ENCODE data around the gene C2CD3. TPM values are rescaled to one million over a fixed set of nuclear protein-coding genes. Genes with fewer than 3 reads are reported as not detected.

C2CD3 gene
- total and polyA plus RNA-seq, 10 of the 15 experiments (the other 5 are each of a cell fraction or from before 2014, with no cell fraction given): 2.3 to 24.0 (median 16.3) TPM

GRCh38 chr11:74195828-74196227 is 25.0 kb upstream of the C2CD3 start:
- no peak for ATAC-seq
- Histone ChIP-seq H3K27me3 (replicated peaks in 1 of 2; ENCODE audit: control insufficient read depth in 2 of 2, insufficient read depth in 2 of 2, low read length in 1 of 2) (no peaks in the 10 kb centered on the region), H3K9ac (ENCODE audit: control insufficient read depth, insufficient read depth, low read length) (no peak overlapping the region), H3K4me2 (ENCODE audit: control insufficient read depth, insufficient read depth) (no peak overlapping the region), H2AFZ (ENCODE audit: control insufficient read depth, low read depth, low read length) (no peak overlapping the region), H3K4me1 (ENCODE audit: control insufficient read depth, insufficient read depth, low read length) (no peaks in the 10 kb centered on the region), H3K27ac (ENCODE audit: control insufficient read depth, insufficient read depth) (no peak overlapping the region), H4K20me1 (ENCODE audit: control insufficient read depth, insufficient read depth) (no peaks in the 10 kb centered on the region), H3K4me3 (no peak overlapping the region), H3K79me2 (ENCODE audit: control insufficient read depth, insufficient read depth, low read length) (no peaks in the 10 kb centered on the region; the same call in none of the 2 replicates), H3K9me3 (replicated peaks; ENCODE audit: control insufficient read depth, insufficient read depth, low read length) (peaks cover 8% of the 10 kb centered on the region), H3K36me3 (ENCODE audit: control insufficient read depth in 2 of 2, insufficient read depth in 2 of 2, low read length in 1 of 2) (peaks cover 0 to 7% of the 10 kb centered on the region in 2 experiments; a peak in 1 of 4 replicates)
- FAIRE-seq: no peak
- POLR2A ChIA-PET: no interaction called here
- DNase-seq (ENCODE audit: low read depth, low spot score): no peak
- no TSS peak for BruUV-seq (replicated peaks)
- in situ Hi-C loops (cut with MboI): no loop called here
- CTCF ChIA-PET: interaction anchor here (1.4 kb wide), 1 partner anchor 10 kb away, joined by 5 read pairs; no protein-coding TSS in a partner anchor
- RAD21 ChIA-PET (ENCODE audit: unreplicated experiment): no interaction called here
- TF ChIP-seq E2F8 (IDR thresholded peaks at IDR 0.05; ENCODE audit: low read depth, partially characterized antibody) (no peak), ZNF622 (IDR thresholded peaks at IDR 0.05) (no peak), NR2C2 (IDR thresholded peaks at IDR 0.05; ENCODE audit: borderline replicate concordance, control insufficient read depth, insufficient read length, low read depth) (no peak), ZNF217 (IDR thresholded peaks at IDR 0.05) (no peak), IRF3 (IDR thresholded peaks at IDR 0.05) (no peak), IKZF2 (IDR thresholded peaks at IDR 0.05) (no peak)
- TF ChIP-seq, protein P1, sequence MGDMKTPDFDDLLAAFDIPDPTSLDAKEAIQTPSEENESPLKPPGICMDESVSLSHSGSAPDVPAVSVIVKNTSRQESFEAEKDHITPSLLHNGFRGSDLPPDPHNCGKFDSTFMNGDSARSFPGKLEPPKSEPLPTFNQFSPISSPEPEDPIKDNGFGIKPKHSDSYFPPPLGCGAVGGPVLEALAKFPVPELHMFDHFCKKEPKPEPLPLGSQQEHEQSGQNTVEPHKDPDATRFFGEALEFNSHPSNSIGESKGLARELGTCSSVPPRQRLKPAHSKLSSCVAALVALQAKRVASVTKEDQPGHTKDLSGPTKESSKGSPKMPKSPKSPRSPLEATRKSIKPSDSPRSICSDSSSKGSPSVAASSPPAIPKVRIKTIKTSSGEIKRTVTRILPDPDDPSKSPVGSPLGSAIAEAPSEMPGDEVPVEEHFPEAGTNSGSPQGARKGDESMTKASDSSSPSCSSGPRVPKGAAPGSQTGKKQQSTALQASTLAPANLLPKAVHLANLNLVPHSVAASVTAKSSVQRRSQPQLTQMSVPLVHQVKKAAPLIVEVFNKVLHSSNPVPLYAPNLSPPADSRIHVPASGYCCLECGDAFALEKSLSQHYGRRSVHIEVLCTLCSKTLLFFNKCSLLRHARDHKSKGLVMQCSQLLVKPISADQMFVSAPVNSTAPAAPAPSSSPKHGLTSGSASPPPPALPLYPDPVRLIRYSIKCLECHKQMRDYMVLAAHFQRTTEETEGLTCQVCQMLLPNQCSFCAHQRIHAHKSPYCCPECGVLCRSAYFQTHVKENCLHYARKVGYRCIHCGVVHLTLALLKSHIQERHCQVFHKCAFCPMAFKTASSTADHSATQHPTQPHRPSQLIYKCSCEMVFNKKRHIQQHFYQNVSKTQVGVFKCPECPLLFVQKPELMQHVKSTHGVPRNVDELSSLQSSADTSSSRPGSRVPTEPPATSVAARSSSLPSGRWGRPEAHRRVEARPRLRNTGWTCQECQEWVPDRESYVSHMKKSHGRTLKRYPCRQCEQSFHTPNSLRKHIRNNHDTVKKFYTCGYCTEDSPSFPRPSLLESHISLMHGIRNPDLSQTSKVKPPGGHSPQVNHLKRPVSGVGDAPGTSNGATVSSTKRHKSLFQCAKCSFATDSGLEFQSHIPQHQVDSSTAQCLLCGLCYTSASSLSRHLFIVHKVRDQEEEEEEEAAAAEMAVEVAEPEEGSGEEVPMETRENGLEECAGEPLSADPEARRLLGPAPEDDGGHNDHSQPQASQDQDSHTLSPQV (IDR thresholded peaks at IDR 0.05): no peak
- TF ChIP-seq, protein P2, sequence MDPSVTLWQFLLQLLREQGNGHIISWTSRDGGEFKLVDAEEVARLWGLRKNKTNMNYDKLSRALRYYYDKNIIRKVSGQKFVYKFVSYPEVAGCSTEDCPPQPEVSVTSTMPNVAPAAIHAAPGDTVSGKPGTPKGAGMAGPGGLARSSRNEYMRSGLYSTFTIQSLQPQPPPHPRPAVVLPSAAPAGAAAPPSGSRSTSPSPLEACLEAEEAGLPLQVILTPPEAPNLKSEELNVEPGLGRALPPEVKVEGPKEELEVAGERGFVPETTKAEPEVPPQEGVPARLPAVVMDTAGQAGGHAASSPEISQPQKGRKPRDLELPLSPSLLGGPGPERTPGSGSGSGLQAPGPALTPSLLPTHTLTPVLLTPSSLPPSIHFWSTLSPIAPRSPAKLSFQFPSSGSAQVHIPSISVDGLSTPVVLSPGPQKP (IDR thresholded peaks at IDR 0.05; ENCODE audit: low read depth, low read length): no peak
- SMC1A ChIA-PET (ENCODE audit: uncharacterized antibody, unreplicated experiment): interaction anchor here (0.8 to 2.6 kb wide), 3 partner anchors 11 to 34 kb away, joined by 3 to 18 read pairs (median 5); no protein-coding TSS in a partner anchor
- intact Hi-C loops (cut with micrococcal nuclease; ENCODE audit: unreplicated experiment): no loop called here
